RPMI8226 (cell line): Measurements from ENCODE around the gene ABLIM2.

Experiments
- DNase-seq: peaks from one replicate; pipeline ENCODE4 v3.0.0-alpha.2; 2015

ABLIM2 gene

GRCh38 chr4:8158710-8159536 is at the start of gene ABLIM2:
Gene ABLIM2, minus strand, starts transcription at chr4:8158813. Its CDS starts 124 bp downstream, at chr4:8158689.
- DNase-seq: peak; percentile 95

- no peak for DNase-seq
Measured at GRCh38 chr4:8207314-8207713, 48.7 kb upstream of the ABLIM2 start.

- DNase-seq: peak; percentile 47
Measured at GRCh38 chr4:8205749-8206611, 47.4 kb upstream of the ABLIM2 start.

DNA sequence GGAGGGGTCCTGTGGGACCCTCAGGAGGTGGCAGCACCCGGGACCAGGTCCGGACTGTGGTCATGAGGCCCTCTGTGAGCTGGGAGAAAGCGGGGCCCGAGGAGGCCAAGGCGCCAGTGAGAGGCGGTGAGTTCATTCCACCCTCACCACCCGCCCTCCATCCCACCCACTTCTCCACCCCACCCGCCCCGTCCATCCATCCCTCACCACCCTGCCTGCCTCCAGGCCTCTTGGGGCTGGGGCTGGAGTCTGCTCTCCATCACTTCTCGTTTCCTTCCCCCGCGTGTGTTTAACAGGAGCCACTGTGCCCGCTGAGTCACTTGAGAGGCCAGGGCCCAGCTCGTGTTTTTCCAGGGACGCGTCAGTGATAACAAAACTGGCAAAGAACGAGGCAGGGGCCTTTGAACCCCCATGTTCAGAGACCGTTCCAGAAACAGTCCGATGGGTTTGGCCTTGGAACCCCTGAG is 46.7 kb upstream of the ABLIM2 start:
- no peak for DNase-seq

GRCh38 chr4:8204576-8205227 is 46.1 kb upstream of the ABLIM2 start:
- no peak for DNase-seq

GRCh38 chr4:8203817-8204216 is 45.2 kb upstream of the ABLIM2 start:
- DNase-seq: no peak

DNA sequence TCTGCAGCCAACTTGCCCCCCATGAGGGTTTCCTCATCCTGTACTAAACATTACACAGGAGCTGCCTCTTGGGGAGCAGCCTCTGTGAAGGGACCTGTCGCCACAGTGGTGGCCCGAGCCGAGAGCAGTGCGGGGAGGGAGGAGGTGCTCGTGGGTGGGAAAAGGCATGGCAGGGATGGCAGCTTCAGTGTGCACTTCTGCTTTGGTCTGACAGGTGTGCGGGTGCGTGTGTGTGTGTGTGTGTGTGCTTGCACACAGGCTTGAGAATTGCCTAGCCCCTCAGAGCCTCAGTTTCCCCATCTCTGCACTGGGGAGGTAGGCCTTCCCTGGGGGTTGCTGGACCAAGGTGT is 44.4 kb upstream of the ABLIM2 start:
- DNase-seq: no peak

DNA sequence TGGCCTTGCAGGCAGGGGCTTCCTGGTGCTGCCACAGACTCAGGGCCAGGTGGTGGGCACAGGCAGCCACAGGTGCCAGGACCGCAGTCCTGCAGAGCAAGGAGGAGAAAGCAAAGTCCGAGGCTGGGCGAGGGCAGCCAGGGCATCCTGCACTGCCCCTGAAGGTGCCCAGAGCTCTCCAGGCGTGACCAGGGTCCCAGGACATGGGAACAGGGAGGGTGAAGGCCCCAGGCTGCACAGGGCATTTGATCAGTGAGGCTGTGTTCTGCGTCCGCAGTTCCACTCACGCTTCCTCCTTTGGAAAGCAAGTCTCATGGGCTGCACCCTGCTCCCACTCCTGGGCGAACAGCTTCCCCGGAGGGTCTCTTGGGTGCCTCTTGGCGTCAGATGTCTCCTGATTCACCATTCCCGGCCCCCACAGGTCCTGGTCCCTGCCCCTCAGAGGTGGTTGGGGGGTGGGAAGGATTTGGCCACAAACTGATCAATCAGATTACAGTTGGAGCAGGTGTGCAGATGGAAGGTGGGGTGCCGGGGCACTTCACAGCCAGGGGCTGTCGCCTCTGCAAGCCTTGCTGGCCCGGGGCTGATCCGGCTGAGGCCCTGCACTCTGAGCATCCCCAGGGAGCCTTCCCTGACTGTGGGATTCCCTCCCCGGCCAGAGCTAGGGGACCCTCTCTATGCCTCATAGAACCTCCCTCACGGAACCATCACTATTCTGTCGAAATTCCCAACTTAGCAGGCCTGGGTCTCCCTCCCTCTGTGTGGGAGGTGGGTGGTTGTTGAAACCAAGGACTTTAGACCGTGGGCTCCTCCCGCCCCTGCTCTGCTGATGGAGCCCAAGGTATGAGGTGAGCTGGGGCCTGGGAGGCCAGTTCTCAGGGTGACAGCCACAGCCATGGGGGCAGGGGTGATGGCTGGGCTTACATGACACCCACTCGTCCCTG is 43.8 kb upstream of the ABLIM2 start:
- DNase-seq: no peak

- DNase-seq: no peak
Measured at GRCh38 chr4:8201321-8201781, 42.7 kb upstream of the ABLIM2 start.

DNA sequence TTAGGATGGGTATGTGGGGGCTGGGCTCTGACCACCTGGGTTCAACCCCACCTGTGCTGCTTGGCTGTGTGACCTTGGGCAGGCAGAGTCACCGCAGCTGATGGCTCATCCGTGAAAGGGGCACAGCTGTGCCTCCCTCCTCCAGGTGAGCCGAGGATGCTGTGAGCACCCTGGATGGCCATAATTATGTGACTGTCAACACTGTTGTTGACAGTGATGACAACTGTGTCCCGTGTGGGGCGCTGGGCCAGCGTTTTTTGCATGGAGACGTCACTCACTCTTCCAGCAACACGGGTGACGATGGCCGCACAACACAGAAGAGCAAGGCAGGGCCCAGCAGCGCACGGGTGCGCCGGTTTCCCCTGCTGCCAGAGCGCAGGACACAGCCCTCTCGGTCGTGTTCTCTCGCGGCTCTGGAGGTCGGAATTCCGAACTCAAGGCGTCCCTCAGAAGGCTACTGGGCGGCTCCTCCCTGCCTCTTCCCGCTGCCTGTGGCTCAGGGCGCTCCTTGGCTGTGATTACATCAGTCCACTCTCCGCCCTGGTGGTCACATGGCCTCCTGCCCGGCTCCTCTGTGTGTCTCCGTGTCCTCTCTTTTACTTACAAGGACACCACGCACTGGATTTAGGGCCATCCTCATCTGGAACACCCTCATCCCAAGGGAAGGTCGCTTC is 41.8 kb upstream of the ABLIM2 start:
- DNase-seq: no peak

- DNase-seq: peak; percentile 47
Measured at GRCh38 chr4:8199594-8200301, 41.1 kb upstream of the ABLIM2 start.

DNA sequence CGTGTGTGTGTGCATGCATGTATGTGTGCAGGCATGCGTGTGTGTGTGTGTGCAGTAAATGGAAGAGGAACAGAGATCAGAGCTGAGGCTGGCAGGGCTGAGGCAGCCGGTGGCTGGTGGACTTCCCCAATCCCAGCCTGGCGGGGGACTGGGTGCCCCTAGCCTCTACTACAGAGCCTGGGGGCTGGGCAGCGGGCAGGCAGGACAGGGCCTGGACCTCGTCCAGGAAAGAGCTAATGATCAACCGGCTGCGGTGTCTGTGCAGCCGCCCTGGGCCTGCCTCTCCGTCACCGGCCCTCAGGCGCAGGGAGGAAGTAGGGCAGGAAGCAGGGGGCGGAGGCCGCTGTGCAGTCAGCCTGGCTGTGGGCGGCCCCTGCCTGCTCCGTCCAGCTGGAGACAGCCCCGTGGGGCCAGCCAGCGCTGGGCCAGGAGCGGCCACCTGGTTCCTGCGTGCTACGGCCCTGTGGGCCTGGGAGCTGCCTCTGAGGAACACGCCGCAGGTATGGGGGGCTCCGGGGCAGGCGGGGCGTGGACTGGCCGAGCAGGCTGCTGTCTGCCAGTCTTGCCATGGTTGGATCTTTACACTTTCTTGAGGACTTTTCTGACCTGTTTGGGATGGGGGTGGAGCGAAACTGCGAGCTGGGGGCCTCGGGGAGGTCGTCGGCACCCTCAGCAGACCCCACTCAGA is 40.4 kb upstream of the ABLIM2 start, which contains the start of gene SH3TC1:
TSS of gene SH3TC1 (plus strand) at position 385 of the 688 bp plus-strand sequence. CDS start 5,905 bp downstream, outside the sequence.
- peak; percentile 83 for DNase-seq

- DNase-seq: no peak
Measured at GRCh38 chr4:8198206-8198905, 39.7 kb upstream of the ABLIM2 start.

DNA sequence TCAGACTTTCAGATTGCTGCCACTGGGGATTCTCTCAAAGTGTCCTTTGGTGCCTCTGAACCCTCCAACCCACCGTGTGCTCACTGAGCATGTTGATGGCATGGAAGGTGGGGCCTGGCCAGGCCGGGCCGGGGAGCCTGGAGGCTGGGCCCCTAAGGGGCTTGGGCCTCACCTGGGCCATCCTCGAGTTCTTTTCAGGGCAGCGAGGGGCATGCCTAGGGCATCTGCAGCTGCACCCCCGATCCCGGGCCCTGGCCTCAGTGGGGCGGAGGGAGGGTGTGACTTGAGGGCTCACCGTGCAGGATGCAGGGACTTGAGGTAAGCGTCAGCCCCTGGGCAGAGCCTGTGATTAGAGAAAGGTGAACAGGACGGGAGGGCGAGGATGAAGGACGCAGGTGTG is 38.9 kb upstream of the ABLIM2 start:
- no peak for DNase-seq

DNA sequence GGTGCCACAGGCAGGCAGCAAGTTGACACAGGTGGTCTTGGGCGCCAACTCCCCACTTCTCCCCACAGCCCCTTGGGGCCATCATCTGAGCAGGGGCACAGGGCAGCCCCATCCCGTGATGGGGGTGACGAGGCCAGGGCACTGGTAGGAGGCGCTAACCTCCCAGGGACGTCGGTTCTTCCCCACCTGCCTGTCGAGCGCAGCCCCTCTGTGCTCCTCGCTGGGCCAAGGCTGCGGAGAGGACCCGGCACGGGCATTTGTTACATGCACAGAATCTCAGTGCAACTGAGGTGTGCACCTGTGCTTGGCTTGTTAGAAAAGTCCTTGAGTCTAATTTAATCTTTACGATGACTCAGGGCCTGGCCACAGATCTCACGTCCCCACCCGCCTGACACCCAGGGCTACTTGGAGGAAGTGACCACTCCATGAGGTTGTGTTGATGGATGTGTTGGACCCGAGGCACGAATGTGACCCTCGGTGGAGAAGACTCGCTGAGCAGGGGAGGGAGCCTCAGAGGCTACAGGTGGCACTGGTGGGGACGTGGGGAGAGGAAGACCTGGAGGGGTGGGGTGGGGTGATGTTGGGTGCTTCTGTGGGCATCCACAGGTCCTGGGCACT is 37.3 kb upstream of the ABLIM2 start:
- no peak for DNase-seq

DNA sequence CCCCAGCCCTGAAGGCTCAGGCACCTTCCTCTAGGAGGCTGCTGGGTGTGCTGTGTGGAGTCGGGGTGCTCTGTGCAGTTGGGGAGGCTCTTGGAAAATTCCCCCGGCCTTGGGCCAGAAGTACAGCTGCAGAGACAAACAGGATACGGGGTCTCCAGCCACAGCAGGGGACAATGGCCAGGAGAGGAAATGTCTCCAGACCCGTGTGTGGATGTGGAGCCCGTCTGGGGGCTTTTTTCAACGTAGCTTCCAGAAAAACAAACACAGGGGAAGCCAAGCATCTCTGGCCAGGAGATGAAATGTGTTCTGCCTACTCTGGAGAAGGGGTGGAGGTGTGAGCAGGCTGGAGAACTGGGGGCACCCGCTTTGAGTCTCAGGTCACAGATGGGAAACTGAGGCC is 36.8 kb upstream of the ABLIM2 start:
- no peak for DNase-seq

GRCh38 chr4:8194306-8195242 is 36.0 kb upstream of the ABLIM2 start:
- no peak for DNase-seq
